A549 treated with RU486 at 1 μM for 4 hours (cell line): ENCODE data around the gene ESPL1. TPM values are rescaled to one million over a fixed set of nuclear protein-coding genes. Genes with fewer than 3 reads are reported as not detected.

Experiments
- total RNA-seq: library from RNA; stranded (reverse); fragments of 200-300 nt; extraction: Qiagen RNA extraction; gene quantifications from 5 replicates; pipeline ENCODE4 v1.2.3, GENCODE V29; 2022; ENCODE audit warnings: low read depth

ESPL1 gene
- 15.6 to 22.5 TPM (median 18.2 TPM) in 5 replicates for total RNA-seq

DNA sequence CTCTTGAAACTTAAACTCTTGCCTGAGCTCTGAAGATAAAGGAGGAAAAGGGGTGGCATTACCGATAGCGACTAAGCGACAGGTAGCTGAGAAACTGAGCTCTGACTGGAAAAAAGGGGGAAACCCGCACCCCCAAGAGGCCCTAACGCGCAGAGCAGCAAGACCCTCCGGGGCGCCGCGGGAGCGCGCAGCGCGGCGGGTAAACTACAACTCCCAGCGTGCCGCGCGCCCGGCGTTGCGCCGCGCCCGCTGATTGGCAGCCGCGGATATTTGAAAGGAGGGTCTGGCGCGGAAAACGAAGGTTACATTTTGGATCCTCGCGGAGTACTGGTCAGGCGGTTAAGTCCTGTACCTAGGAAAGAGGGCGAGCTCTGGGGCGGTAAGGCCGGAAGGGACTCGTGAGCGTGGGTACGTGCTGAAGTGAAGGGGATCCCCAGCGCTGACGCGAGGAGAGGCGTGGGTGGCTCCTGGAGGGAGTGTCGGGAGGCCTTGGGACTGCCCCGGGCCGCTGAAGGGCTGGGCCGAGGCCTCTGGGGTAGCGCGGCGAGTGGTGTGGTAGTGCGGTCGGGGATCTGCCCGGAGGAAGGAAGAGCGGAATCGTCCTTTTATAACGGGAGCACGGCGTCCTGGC lies at the start of gene ESPL1:
TSS of gene ESPL1 (plus strand) at position 301 of the 631 bp plus-strand sequence. CDS start 468 bp downstream, outside the sequence.

DNA sequence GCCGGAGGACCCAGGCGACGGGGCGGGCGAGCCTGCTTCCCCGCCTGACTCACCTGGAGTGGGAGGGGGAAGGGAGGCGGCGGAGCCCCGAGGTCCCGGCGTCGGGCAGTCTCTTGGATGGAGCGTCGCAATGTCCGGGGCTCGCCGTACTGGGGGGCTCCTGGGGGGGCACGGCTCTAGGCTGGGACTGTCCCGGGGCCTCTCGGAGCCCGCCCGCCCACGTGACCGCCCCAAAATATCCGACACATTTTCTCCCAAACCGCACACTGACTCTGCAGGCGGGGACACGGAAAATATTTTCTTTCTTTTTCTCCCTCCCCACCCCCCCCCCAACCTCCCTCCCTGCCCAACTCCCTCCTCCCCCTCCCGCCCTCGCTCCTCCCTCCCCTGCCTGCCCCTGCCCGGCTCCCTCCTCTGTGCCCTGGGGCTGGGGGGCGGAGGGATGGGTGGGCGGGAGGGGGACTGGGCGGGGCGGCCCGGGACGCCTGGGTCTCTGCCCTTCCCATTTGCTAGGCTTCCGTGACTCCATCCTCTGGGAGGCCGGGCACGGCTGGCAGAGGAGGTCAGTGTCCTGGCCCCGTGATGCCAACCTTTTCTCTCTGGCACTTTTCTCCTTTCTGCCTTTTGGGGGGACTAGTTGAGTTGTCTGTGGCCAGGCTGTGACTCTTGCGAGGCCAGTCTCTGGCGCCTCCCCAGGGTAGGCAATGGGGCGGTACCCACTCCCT lies 36.0 kb upstream of the ESPL1 start, which contains the start of gene RARG:
TSS of gene RARG (minus strand) at position 289 of the 725 bp plus-strand sequence. CDS start 4,664 bp downstream, outside the sequence.

DNA sequence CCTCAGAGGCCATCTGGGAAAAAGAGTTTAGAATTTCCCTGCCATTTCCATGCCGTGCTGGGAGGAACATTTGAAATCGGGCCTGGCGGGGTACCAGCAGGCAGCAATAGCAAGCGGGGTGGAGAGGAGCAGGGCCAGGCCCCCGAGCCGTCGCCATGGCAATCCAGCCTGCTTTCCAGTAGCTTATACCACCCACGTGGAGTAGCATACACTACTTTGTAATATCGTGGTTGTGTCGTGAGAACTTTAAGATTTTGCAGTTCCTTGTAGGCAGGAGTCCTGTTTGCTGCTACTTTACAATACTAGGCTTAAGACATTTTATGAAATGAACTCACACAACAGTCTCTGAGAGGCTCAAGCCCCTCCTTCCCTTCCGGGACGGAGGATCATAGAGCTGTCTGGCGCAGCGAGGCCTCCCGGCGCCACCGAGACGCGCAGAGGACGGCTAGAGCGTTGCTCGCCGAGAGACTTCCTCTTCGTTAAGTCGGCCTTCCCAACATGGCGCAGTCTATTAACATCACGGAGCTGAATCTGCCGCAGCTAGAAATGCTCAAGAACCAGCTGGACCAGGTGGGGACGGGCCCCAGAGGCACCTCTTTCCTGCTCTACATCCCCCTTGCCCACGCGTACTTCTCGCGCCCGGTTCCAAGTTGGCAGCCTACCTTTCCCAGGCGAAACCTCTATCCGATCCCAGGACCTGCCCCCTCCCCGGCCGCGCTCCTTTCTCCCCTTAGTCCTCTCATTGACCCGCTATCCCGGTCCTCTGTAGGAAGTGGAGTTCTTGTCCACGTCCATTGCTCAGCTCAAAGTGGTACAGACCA lies 27.2 kb downstream of the ESPL1 start, which contains the start of gene PFDN5:
TSS of gene PFDN5 (plus strand) at position 473 of the 821 bp plus-strand sequence. CDS start at position 499, 26 bp downstream.

DNA sequence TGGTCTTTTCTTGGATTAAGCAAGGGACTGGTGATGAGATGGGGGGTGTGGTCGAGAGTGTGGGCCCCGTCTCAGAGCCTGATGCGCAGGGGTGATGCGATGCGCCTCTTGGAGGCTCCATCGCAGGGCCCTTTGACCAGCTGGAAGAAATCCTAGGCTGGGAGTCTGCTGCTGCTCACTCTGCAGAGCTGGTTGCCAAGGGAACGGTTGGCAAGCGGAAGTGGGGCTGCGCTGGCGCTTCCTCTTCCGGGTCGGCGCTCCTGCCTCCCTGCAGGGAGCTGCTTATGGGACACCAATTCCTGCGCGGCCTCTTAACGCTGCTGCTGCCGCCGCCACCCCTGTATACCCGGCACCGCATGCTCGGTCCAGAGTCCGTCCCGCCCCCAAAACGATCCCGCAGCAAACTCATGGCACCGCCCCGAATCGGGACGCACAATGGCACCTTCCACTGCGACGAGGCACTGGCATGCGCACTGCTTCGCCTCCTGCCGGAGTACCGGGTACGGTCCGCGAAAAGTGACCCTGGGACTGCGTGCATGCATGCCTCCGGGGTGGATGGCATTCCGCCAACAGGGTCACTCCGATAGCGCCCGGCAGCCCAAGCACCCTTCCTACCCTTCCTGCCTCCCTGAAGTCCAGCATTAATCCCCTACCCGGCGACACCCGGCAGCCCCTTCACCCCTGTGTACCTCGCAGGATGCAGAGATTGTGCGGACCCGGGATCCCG lies 31.5 kb downstream of the ESPL1 start, which contains the start of gene MYG1:
TSS of gene MYG1 (plus strand) at position 242 of the 727 bp plus-strand sequence. CDS start at position 285, 43 bp downstream.

DNA sequence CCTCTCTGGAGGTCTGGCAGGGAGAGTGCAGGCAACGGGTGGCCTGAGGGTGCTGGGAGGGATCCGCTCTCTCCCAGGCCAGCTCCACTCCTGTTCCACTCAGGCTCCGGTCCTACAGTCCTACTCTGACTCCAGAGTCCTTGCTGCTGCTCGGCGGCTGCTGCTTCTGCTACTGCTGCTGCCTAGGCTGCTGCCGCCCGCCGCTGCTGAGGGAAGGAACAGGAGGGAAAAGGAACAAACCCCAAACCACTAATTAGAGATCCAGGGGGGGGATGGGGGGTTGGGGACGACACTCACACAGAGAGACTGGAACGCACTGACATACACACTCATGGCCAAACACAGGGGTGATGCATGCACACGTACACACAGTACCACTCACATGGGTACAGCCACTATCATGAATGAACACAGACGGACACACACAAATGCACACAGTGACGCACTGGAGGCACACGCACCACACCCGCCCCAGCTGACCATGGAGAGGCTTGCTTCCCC lies 68.1 kb downstream of the ESPL1 start, which contains the start of gene SP7:
TSS of gene SP7 (minus strand) at position 174 of the 501 bp plus-strand sequence. CDS start 708 bp downstream, outside the sequence.

Other genes with a start within 250 kb of the ESPL1 start
- 10.0 to 20.4 TPM (median 17.8 TPM) in 5 replicates for gene TNS2, start 218.2 kb upstream of the ESPL1 start, total RNA-seq
- gene SPRYD3, start 188.9 kb upstream of the ESPL1 start, total RNA-seq: 32.4 to 37.0 TPM (median 36.1 TPM) in 5 replicates
- 148 to 244 TPM (median 232 TPM) in 5 replicates for gene IGFBP6, start 170.6 kb upstream of the ESPL1 start, total RNA-seq
- 0.15 to 0.29 TPM (median 0.23 TPM) in 5 replicates for gene SOAT2, start 164.8 kb upstream of the ESPL1 start, total RNA-seq
- 14.0 to 18.9 TPM (median 16.7 TPM) in 5 replicates for gene ZNF740, start 87.6 kb upstream of the ESPL1 start, total RNA-seq
- 4.7 to 6.9 TPM (median 5.4 TPM) in 5 replicates for gene CSAD, start 87.4 kb upstream of the ESPL1 start, total RNA-seq
- gene ITGB7, start 61.0 kb upstream of the ESPL1 start, total RNA-seq: 0.23 to 0.59 TPM (median 0.45 TPM) in 5 replicates
- 22.0 to 29.7 TPM (median 26.0 TPM) in 5 replicates for gene RARG, start 36.1 kb upstream of the ESPL1 start, total RNA-seq
- gene PFDN5, start 27.2 kb downstream of the ESPL1 start, total RNA-seq: 469 to 596 TPM (median 550 TPM) in 5 replicates
- gene MYG1, start 31.4 kb downstream of the ESPL1 start, total RNA-seq: 74.9 to 114 TPM (median 93.0 TPM) in 5 replicates
- gene AAAS, start 53.3 kb downstream of the ESPL1 start, total RNA-seq: 73.4 to 84.3 TPM (median 77.9 TPM) in 5 replicates
- not detected in 5 replicates for gene SP7, start 68.1 kb downstream of the ESPL1 start, total RNA-seq
- gene SP1, start 111.9 kb downstream of the ESPL1 start, total RNA-seq: 16.0 to 26.2 TPM (median 24.0 TPM) in 5 replicates
- gene AMHR2, start 155.6 kb downstream of the ESPL1 start, total RNA-seq: 1.1 to 2.8 TPM (median 1.6 TPM) in 5 replicates
- 298 to 414 TPM (median 381 TPM) in 5 replicates for gene PRR13, start 173.4 kb downstream of the ESPL1 start, total RNA-seq
- 621 to 677 TPM (median 657 TPM) in 5 replicates for gene PCBP2, start 183.8 kb downstream of the ESPL1 start, total RNA-seq
- gene MAP3K12, start 231.2 kb downstream of the ESPL1 start, total RNA-seq: 10.7 to 14.9 TPM (median 13.7 TPM) in 5 replicates
- 45.4 to 59.2 TPM (median 53.8 TPM) in 5 replicates for gene TARBP2, start 233.0 kb downstream of the ESPL1 start, total RNA-seq
- not detected in 5 replicates for gene NPFF, start 239.2 kb downstream of the ESPL1 start, total RNA-seq